Measurements from ENCODE around the gene ATP2C1. TPM values are rescaled to one million over a fixed set of nuclear protein-coding genes. Genes with fewer than 3 reads are reported as not detected.

ATP2C1 gene
- total RNA-seq, 1 donor from 2014 or later: 161 TPM

DNA sequence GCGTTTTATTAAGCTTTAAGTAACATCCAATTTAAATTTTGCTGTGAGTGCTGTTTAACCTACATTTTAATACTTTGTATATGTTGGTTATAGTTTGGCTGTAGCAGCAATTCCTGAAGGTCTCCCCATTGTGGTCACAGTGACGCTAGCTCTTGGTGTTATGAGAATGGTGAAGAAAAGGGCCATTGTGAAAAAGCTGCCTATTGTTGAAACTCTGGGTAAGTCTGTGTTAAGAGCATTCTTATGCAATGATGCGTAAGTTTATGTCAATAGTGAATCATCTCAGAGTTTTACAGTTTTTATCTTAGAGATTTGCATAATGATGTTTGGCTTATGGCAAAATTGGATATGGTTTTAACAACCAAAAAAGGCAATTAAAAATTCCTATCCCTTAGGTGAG, 70.0 kb downstream of the ATP2C1 start:
- DNase-seq (ENCODE audit: low spot score): peak; percentile 81
- H3K4me2 ChIP-seq: peak overlapping the region; percentile 58
- H2AFZ ChIP-seq (replicated peaks): no peak overlapping the region
- Mint-ChIP-seq H3K27ac (peak overlapping the region; percentile 24), H3K36me3 (peaks cover 42% of the 10 kb centered on the region), H3K9me3 (no peaks in the 10 kb centered on the region), H3K27me3 (ENCODE audit: insufficient read depth, low read depth) (no peaks in the 10 kb centered on the region), H3K4me3 (no peak overlapping the region), H3K4me1 (peaks cover 4% of the 10 kb centered on the region)
- no peaks in the 10 kb centered on the region for H3F3A ChIP-seq (ENCODE audit: low read depth)
- H3K79me2 ChIP-seq (ENCODE audit: low read depth): no peaks in the 10 kb centered on the region
- peaks cover 23% of the 10 kb centered on the region for H3K4me1 ChIP-seq
- no peak overlapping the region for H3K4me3 ChIP-seq
- no peak overlapping the region for H3K9ac ChIP-seq
- no peaks in the 10 kb centered on the region for H4K20me1 ChIP-seq (ENCODE audit: low read depth)
- no peaks in the 10 kb centered on the region for H3K27me3 ChIP-seq
- no peaks in the 10 kb centered on the region for H3K9me3 ChIP-seq (ENCODE audit: low read depth)
- peaks cover 11% of the 10 kb centered on the region for H3K36me3 ChIP-seq
- peak overlapping the region; percentile 59 for H3K27ac ChIP-seq
- no peak for TF ChIP-seq EZH2phosphoT487 (IDR thresholded peaks at IDR 0.05)
- TF ChIP-seq EZH2 (IDR thresholded peaks at IDR 0.05): no peak

DNA sequence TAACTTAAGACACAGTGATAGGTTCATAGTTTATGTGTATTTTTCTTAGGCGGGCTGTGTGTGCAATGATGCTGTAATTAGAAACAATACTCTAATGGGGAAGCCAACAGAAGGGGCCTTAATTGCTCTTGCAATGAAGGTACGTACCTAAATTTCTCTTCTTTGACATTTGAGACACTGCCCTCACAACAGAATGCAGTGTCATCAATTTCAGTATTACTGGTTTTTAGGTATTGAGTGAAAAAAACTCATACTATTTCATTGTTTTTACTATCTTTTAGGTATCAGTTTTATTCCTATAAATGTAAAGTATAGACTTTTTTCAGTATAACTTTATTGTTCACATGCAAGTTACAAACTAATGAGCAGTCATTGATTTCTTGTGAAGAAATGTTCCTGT, 73.4 kb downstream of the ATP2C1 start:
- H3K9ac ChIP-seq: no peak overlapping the region
- H3K27ac Mint-ChIP-seq: no peak overlapping the region
- DNase-seq (ENCODE audit: low spot score): no peak

DNA sequence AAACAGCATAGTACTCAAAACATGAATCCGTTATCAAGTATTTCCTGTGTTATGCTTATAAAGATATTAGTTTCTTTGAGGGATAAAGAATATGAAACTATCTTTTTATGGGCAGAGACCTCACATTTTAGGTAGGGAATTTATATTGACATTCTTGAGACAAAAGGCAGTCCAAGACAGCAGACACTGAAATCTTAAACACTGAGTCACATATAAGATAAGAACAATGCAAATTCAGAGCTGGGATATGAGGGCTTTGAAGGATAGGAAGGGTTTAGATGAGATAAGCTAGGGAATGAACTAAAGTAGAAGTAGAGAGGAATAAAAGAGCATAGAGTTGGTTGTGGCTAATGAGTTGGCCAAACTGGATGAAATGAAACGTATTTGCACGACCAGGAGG, 74.3 kb downstream of the ATP2C1 start:
- H3K27me3 ChIP-seq: no peaks in the 10 kb centered on the region
- Mint-ChIP-seq H3K27me3 (ENCODE audit: insufficient read depth, low read depth) (no peaks in the 10 kb centered on the region), H3K27ac (no peak overlapping the region), H3K4me1 (peaks cover 4% of the 10 kb centered on the region), H3K9me3 (no peaks in the 10 kb centered on the region), H3K36me3 (peaks cover 40% of the 10 kb centered on the region), H3K4me3 (no peak overlapping the region)
- H3K4me1 ChIP-seq: peaks cover 18% of the 10 kb centered on the region
- H3K79me2 ChIP-seq (ENCODE audit: low read depth): no peaks in the 10 kb centered on the region
- H3K9ac ChIP-seq: no peak overlapping the region
- H3K9me3 ChIP-seq (ENCODE audit: low read depth): no peaks in the 10 kb centered on the region
- no peaks in the 10 kb centered on the region for H3F3A ChIP-seq (ENCODE audit: low read depth)
- H4K20me1 ChIP-seq (ENCODE audit: low read depth): no peaks in the 10 kb centered on the region
- no peaks in the 10 kb centered on the region for H3K36me3 ChIP-seq
- DNase-seq (ENCODE audit: low spot score): no peak
- H3K4me2 ChIP-seq: no peak overlapping the region
- TF ChIP-seq EZH2 (IDR thresholded peaks at IDR 0.05) (no peak), EZH2phosphoT487 (IDR thresholded peaks at IDR 0.05) (no peak)
- no peak overlapping the region for H3K27ac ChIP-seq
- no peak overlapping the region for H2AFZ ChIP-seq (replicated peaks)
- no peak overlapping the region for H3K4me3 ChIP-seq

More for the DNA sequence above, 73.4 kb downstream of the ATP2C1 start:
- H3F3A ChIP-seq (ENCODE audit: low read depth): no peaks in the 10 kb centered on the region
- Mint-ChIP-seq H3K9me3 (no peaks in the 10 kb centered on the region), H3K4me3 (no peak overlapping the region), H3K36me3 (peaks cover 40% of the 10 kb centered on the region), H3K4me1 (peaks cover 4% of the 10 kb centered on the region), H3K27me3 (ENCODE audit: insufficient read depth, low read depth) (no peaks in the 10 kb centered on the region)
- H3K4me2 ChIP-seq: no peak overlapping the region
- peaks cover 23% of the 10 kb centered on the region for H3K4me1 ChIP-seq
- H3K36me3 ChIP-seq: no peaks in the 10 kb centered on the region
- H3K4me3 ChIP-seq: no peak overlapping the region
- H4K20me1 ChIP-seq (ENCODE audit: low read depth): no peaks in the 10 kb centered on the region
- no peaks in the 10 kb centered on the region for H3K79me2 ChIP-seq (ENCODE audit: low read depth)
- H2AFZ ChIP-seq (replicated peaks): no peak overlapping the region
- H3K27ac ChIP-seq: no peak overlapping the region
- no peaks in the 10 kb centered on the region for H3K27me3 ChIP-seq
- no peaks in the 10 kb centered on the region for H3K9me3 ChIP-seq (ENCODE audit: low read depth)
- no peak for TF ChIP-seq EZH2phosphoT487 (IDR thresholded peaks at IDR 0.05)
- TF ChIP-seq EZH2 (IDR thresholded peaks at IDR 0.05): no peak
- TF ChIP-seq, protein P1, sequence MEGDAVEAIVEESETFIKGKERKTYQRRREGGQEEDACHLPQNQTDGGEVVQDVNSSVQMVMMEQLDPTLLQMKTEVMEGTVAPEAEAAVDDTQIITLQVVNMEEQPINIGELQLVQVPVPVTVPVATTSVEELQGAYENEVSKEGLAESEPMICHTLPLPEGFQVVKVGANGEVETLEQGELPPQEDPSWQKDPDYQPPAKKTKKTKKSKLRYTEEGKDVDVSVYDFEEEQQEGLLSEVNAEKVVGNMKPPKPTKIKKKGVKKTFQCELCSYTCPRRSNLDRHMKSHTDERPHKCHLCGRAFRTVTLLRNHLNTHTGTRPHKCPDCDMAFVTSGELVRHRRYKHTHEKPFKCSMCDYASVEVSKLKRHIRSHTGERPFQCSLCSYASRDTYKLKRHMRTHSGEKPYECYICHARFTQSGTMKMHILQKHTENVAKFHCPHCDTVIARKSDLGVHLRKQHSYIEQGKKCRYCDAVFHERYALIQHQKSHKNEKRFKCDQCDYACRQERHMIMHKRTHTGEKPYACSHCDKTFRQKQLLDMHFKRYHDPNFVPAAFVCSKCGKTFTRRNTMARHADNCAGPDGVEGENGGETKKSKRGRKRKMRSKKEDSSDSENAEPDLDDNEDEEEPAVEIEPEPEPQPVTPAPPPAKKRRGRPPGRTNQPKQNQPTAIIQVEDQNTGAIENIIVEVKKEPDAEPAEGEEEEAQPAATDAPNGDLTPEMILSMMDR (IDR thresholded peaks at IDR 0.05): no peak

DNA sequence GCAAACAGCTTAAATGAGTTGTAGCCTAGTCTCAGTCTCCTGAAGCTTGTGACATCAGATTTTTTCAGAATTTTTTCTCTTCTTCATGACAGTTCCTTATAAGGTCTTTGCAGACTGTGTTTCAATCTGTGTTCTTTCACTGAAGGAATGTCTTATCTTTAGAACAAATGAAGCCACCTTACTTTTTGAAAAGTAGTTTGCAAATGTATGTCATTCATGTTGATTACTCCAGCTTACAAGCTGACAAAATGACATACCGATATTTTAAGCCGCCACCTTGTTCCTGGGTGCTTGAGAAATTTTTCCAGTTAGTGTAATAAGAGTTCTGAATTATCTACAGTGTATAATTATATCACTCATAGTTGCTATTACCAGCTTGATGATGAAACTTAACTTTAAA, 75.7 kb downstream of the ATP2C1 start:
- Histone ChIP-seq H3K4me2 (no peak overlapping the region), H3K9ac (no peak overlapping the region), H3K4me3 (no peak overlapping the region), H2AFZ (replicated peaks) (no peak overlapping the region), H3K27me3 (no peaks in the 10 kb centered on the region), H3K27ac (no peak overlapping the region), H3F3A (ENCODE audit: low read depth) (no peaks in the 10 kb centered on the region), H3K36me3 (no peaks in the 10 kb centered on the region), H3K79me2 (ENCODE audit: low read depth) (no peaks in the 10 kb centered on the region), H4K20me1 (ENCODE audit: low read depth) (no peaks in the 10 kb centered on the region), H3K9me3 (ENCODE audit: low read depth) (no peaks in the 10 kb centered on the region), H3K4me1 (peaks cover 4% of the 10 kb centered on the region)
- Mint-ChIP-seq H3K4me3 (no peak overlapping the region), H3K27ac (no peak overlapping the region), H3K27me3 (ENCODE audit: insufficient read depth, low read depth) (no peaks in the 10 kb centered on the region), H3K36me3 (peaks cover 37% of the 10 kb centered on the region), H3K9me3 (no peaks in the 10 kb centered on the region), H3K4me1 (no peaks in the 10 kb centered on the region)
- TF ChIP-seq, protein P1 (IDR thresholded peaks at IDR 0.05): no peak
- TF ChIP-seq EZH2 (IDR thresholded peaks at IDR 0.05) (no peak), EZH2phosphoT487 (IDR thresholded peaks at IDR 0.05) (no peak)
- DNase-seq (ENCODE audit: low spot score): no peak
